ENCODE results near the gene TRMT1.

Gene TRMT1

DNA sequence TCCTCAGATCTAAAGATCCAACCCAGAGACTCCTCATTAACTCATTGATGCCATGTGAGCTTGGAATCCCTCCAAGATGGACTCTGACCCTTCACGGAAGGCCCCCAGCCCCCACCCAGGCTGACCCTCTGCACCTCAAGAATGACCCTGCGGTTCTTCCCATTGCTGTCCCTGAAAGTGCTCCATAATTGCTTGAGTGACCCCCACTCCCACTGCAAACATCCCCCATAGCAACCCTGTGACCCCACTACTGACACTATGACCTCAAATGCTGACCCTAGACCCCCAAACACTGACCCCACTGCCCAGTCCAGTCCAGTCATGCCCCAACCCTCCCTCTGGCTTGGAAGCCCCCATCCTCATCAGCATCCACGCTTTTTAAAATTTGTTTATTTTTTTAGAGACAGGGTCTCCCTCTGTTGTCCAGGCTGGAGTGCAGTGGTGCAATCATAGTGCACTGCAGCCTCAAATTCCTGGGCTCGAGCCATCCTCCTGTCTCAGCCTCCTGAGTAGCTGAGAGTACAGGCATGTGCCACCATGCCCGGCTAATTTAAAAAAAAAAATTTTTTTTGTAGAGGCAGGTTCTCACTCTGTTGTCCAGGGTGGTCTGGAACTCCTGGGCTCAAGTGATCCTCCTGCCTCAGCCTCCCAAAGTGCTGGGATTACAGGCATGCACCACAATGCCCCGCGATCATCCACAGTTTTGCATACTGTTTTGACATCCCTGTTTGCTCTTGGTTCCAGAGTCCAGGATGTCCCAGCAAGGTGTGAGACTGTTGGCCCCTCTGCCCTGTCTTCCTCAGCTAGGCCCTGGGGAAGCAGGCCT lies 14.7 kb downstream of the TRMT1 start:
- no peak for DNase-seq

- peak; percentile 36 for DNase-seq
These were observed 15.5 kb downstream of the TRMT1 start for GRCh38 chr19:13100841-13101589.

- peak; percentile 47 for DNase-seq
These were observed 16.4 kb downstream of the TRMT1 start for GRCh38 chr19:13100031-13100588.

- DNase-seq = peak; percentile 82
These were observed 17.2 kb downstream of the TRMT1 start for GRCh38 chr19:13099073-13099999.

DNA sequence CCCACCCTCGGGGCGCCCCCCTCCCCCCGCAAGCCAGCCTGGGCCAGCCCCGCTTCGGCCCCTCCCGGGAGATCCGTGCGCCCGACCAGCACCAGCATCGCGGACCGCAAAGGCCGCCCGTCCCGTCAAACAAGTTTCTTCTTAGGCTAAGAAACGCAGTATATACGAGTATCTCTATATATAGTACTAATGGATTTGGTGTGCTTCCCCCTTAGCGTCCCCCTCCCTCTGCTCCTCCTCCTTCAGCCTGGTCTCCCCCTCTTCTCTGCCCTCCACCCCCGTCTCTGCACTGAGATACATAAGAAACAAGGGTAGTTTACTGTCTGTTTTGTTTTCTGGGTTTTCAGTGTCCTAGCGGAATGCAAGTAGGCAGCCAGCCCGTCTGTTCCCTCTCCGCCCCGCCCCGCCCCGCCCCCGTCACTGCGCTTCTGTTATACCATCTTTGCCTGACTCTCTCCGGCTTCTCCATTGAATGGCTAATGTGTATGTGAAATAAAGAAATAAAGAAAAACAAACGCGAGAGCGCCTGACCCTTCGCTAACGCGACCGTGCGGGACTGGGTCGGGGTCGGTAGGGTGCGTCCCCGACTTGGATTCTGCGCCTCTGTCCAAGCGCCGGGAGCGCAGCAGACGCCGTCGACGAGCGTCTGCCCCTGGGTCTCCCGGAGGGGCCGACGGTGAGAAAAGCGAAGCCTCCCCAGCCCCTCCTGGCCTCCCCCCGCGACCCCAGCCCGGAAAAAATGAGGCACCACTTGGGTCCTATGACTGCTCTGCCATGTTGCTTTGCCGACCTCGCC lies 18.1 kb downstream of the TRMT1 start:
- peak; percentile 83 for DNase-seq

GRCh38 chr19:13097463-13098258 lies 18.9 kb downstream of the TRMT1 start:
- peak; percentile 63 for DNase-seq

DNA sequence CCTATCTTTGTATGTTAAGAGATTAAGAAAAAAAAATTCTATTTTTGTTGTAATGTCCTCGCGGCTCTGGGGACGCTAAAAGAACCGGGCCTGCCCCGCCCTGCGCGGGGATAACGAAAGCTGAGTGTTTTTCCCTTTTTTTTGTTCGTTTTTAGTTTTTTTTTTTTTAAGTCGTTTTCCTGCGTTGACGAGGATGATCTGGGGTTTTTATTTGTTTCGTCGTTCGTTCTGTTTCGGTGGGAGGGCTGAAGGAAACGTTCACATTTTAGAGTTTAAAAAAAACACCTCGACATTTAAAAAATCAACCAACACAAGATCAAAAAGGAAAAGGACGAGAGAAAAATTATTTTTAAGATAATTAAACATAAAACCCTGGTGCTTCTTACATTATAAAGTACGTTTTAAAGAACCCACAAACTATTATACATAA lies 19.5 kb downstream of the TRMT1 start:
- DNase-seq = no peak

- peak; percentile 52 for DNase-seq
These were observed 20.3 kb downstream of the TRMT1 start for GRCh38 chr19:13095934-13096927.

DNA sequence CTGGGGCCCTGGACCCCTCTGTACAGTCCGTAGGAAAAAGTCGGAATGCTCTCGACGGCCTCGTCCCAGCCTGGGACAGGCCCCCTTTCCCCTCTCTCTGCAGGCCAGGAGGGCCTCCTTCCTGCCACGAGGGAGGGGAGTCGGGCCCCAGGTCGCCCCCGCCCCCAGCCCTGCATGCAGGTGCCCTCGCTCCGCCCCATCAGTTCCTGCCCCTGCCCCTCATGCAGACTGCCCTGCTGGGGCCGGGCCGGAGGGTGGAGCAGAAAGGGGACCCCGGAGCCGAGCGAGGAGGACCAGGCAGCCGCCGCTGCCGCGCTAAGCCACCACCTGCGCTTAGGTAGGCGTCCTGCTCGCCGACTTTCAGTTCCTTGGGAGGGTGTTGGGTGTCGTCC lies 21.2 kb downstream of the TRMT1 start:
- DNase-seq = peak; percentile 41

DNA sequence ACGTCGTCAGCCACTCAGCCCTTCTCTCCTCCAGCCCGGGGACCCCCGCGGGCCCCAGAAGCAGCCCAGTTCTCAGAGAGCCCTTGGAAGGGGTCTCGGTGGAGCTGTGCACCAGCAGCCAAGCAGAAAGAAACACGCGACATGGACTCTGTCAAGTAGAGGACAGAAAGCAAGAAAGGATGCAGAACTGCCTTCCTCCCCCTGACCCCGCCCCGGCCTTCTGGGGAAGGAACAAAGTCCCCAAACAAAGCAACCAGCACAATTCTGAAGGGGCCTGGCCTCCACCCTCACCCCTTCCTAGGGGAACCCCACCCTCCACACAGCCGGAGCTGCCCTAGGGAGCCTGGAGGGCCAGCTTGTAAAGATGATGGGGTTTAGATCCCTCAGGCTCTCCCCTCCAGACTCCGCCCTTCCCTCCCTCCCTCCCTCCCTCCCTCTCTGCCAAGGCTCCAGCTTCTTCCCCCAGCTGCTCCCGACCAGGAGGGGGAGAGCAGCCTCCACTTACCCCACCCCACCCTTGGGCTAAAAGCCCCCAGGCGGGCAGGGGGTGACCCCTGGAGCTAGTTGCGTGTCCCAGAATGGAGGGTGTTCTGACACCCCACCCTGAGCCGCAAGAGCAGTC lies 21.7 kb downstream of the TRMT1 start:
- DNase-seq = peak; percentile 56

DNA sequence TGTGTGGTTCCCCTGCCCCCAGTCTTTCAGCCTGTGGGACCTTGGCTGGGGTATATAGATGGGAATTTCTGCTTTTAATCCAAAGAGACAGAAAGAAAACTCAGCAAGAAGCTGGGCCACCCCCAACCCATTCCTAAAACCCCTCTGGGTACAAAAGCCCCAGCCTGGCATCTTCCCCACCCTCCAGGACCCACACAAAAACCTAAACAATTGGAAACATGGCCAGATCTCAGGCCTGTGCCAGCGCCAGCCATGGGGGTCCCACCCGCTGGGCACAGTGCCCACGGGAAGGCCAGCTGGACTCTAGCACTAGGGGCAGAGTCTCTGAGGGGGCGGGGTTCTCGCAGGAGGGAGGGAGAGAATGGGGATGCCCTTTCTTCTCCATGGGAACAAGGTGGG lies 22.4 kb downstream of the TRMT1 start:
- peak; percentile 62 for DNase-seq

GRCh38 chr19:13093407-13094105 lies 23.0 kb downstream of the TRMT1 start:
- peak; percentile 91 for DNase-seq

DNA sequence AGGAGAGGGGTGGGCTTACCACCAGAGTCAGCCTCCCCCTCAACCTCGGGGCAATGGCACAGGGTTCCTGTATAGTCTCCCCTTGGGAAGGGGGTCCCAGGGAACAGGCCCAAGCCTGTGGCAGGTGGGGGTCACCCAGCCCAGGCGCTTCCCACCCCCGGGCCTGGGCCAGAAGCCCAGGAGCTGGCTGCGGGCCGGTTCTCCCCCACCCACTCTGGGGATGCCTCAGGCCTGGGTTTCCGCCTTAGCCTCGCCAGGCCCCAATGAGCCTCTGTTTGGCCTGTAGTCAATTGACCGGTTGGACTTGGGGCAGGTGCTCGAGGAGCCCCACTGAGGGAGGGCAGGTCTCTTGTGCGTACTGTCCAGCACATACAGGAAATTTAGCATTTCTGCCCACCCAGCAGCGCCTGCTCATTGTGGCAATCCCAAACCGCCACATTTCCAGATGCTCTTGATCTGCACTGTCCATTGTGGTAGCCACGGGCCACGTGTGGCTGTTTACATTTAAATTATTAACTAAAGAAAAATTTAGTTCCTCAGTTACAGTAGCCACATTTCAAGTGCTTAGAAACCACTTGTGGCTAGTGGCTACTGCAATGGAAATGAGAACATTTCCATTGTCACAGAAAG lies 23.8 kb downstream of the TRMT1 start:
- peak; percentile 59 for DNase-seq

DNA sequence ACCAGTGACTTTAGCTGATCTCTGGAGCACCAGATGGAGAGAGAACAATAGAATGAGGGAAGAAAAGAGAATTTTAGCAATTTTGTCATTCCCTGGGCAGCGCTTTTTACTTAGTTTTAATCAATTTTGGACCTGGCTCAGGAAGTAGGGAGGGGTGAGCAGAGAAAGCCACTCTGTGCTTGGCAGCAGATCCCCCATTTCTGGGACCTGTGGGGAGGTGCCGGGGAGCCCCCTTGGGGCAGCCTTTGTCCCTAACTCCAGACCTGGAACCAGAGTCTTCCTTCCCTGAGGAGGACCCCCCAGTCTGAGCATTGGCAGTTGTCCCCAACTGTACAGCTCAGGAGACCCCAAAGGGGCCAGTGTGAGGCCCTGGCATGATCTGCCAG lies 24.4 kb downstream of the TRMT1 start:
- DNase-seq = no peak

DNA sequence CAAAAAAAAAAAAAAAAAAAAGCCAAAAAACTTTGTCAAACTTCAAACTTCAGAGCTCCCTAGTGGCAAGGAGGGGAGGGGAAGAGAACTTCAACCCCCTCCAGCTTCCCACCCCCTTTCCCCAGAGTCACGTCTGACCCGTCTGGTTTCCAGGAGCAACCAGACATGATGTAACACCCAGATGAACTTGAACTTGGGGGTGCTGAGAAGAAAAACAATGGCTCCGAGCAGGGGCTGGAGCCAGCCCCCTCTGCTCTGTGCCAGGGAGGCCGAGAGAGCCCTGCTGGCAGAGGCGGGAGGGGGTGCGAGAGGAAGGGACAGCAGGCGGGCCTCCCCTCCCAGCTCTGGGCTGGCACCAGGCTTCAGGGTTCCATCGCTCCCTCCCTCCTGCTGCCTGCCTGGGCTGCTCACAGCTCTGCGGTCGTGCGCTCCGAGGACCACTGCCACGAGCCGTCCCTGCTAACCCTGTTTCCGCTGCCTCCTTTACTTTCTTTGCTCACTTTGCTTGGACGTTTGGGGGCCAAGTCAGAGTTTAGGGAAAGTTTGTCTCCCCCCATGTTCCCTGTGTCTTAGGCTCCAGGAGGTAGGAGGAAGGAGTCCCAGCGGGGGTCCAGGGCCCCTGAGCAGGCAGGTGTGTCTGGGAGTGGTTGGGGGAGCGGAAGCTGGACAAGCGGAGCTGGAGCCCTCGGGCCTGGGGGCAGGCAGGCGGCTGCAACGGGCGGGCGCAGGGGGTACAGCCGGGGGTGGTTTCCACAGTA lies 25.0 kb downstream of the TRMT1 start:
- peak; percentile 93 for DNase-seq

GRCh38 chr19:13090511-13091231 lies 25.9 kb downstream of the TRMT1 start:
- DNase-seq = peak; percentile 35
